AG04449 (cell line): ENCODE results near the gene STK38.

ENCODE experiments used
- CTCF ChIA-PET: fragments of 350-600 bp; formaldehyde crosslinking; extraction: SDS; loops from one replicate; lab custom pipeline; 2021; ENCODE audit warnings: antibody characterized with exemption; lab: Yijun Ruan, JAX
- POLR2A ChIA-PET: fragments of 400-600, 350-600 bp; formaldehyde crosslinking; extraction: SDS; loops from one replicate; lab custom pipeline; 2020; ENCODE audit warnings: antibody characterized with exemption, inconsistent platforms; lab: Yijun Ruan, JAX
- DNase-seq: peaks from one replicate; pipeline ENCODE4 v3.0.0-alpha.2; 2010; ENCODE audit warnings: low read depth, low spot score
- H3K4me3 ChIP-seq: 2 replicates; pipeline ENCODE4 v1.5.1; 2011; ENCODE audit warnings: low read depth, mild to moderate bottlenecking, control low read depth, low read length
- CTCF ChIP-seq: IDR thresholded peaks from one replicate; pipeline ENCODE4 v1.5.1; 2011; ENCODE audit warnings: mild to moderate bottlenecking, moderate library complexity, low read length, control low read depth, inconsistent platforms; ENCODE audit not compliant: insufficient read depth; ENCODE audit errors: missing control alignments

STK38 gene

GRCh38 chr6:36515844-36516243 lies 31.4 kb downstream of the STK38 start:
- H3K4me3 ChIP-seq, result no peak overlapping the region
- DNase-seq, result no peak
- CTCF ChIA-PET, result interaction anchor here (0.6 to 0.9 kb wide), 3 partner anchors 55 to 100 kb away, joined by 3 to 4 read pairs (median 4); no protein-coding TSS in a partner anchor
- no peak for TF ChIP-seq CTCF
- POLR2A ChIA-PET, result no interaction called here

GRCh38 chr6:36514554-36515456 lies 32.5 kb downstream of the STK38 start:
- TF ChIP-seq CTCF, result no peak
- POLR2A ChIA-PET, result interaction anchor here (0.6 kb wide), 1 partner anchor 30 kb away, joined by 3 read pairs; no protein-coding TSS in a partner anchor
- H3K4me3 ChIP-seq, result no peak overlapping the region
- CTCF ChIA-PET, result no interaction called here
- no peak for DNase-seq

DNA sequence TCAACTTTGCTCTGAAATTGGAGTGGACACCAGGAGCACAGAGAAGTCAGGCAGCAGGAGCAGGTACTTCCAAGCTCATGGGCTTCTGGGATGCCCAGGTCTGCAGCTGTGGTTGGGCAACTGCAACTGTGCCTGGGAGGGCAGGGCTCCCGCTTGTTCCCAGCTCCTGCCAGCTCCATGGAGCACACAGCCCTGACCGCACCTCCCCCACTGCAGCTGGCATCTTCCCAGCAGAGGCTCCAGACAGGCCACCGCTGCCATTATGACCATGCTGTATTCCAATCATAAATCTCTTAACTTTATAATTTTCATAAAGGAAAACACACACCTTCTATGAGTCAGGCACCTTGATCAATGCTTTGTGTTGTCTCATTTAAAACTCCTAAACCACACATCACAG lies 36.9 kb downstream of the STK38 start:
- ChIA-PET CTCF (no interaction called here), POLR2A (no interaction called here)
- DNase-seq, result no peak
- no peak overlapping the region for H3K4me3 ChIP-seq
- no peak for TF ChIP-seq CTCF

GRCh38 chr6:36508532-36508931 lies 38.7 kb downstream of the STK38 start:
- TF ChIP-seq CTCF, result no peak
- DNase-seq, result no peak
- CTCF ChIA-PET, result no interaction called here
- POLR2A ChIA-PET, result no interaction called here
- no peak overlapping the region for H3K4me3 ChIP-seq

DNA sequence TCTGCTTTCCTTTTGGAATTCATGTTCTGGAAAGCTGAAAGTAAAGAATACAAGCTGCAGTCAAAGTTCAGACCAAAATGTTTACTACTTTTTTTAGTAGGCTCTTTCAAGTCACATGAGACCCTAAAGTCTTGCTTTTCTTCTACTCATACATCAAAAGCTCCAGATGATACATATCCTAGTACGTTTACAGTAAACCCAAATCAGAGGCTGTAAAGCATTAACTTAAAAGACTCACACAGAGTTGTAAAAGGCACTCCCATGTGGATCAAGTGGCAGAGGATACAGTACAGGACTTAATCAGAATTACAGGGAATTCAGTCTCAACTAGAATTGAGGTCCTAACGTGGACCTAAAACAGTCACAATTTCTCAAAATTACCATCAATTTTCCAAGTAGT lies 40.7 kb downstream of the STK38 start:
- CTCF ChIA-PET, result interaction anchor here (1.3 kb wide), 1 partner anchor 108 kb away, joined by 4 read pairs; no protein-coding TSS in a partner anchor
- no peak overlapping the region for H3K4me3 ChIP-seq
- POLR2A ChIA-PET, result no interaction called here
- no peak for TF ChIP-seq CTCF
- no peak for DNase-seq

- TF ChIP-seq CTCF, result no peak
- ChIA-PET POLR2A (no interaction called here), CTCF (interaction anchor here (1.3 kb wide), 1 partner anchor 109 kb away, joined by 4 read pairs; no protein-coding TSS in a partner anchor)
- DNase-seq, result no peak
- H3K4me3 ChIP-seq, result no peak overlapping the region
These were observed 41.3 kb downstream of the STK38 start for GRCh38 chr6:36505744-36506534.
